BJ (cell line): ENCODE results near the gene PLA2G6. TPM values are rescaled to one million over a fixed set of nuclear protein-coding genes. Genes with fewer than 3 reads are reported as not detected.

Experiments
- CTCF ChIA-PET: fragments of 350-600 bp; formaldehyde crosslinking; extraction: SDS; loops from one replicate; lab custom pipeline; 2021; ENCODE audit warnings: antibody characterized with exemption, inconsistent platforms; lab: Yijun Ruan, JAX
- POLR2A ChIA-PET: fragments of 300-600 bp; sonication (Branson Sonifier 250); formaldehyde crosslinking; extraction: SDS; loops from one replicate; lab custom pipeline; 2021; ENCODE audit warnings: antibody characterized with exemption; lab: Charles Lee
- DNase-seq: peaks from one replicate; pipeline ENCODE4 v3.0.0-alpha.2; 2011; ENCODE audit warnings: low read depth
- H3K27me3 ChIP-seq: 2 replicates; pipeline ENCODE4 v1.6.0; 2011; ENCODE audit warnings: low read length; ENCODE audit not compliant: control insufficient read depth, insufficient read depth
- H3K36me3 ChIP-seq: 2 replicates; pipeline ENCODE4 v1.5.1; 2011; ENCODE audit warnings: low read length; ENCODE audit not compliant: control insufficient read depth, insufficient read depth
- H3K4me3 ChIP-seq: 2 replicates; pipeline ENCODE4 v1.5.1; 2011; ENCODE audit warnings: low read depth, mild to moderate bottlenecking, control low read depth, low read length
- CTCF ChIP-seq: IDR thresholded peaks from 2 replicates; pipeline ENCODE4 v1.5.1; 2011; ENCODE audit warnings: low read depth, mild to moderate bottlenecking, control low read depth, inconsistent platforms, low read length, moderate library complexity; ENCODE audit not compliant: insufficient read depth
- polyA plus RNA-seq: library from polyadenylated mRNA; depleted of rRNA; stranded (reverse); fragments of >200 nt; gene quantifications from 2 replicates; pipeline ENCODE4 v1.2.3, GENCODE V29; 2011

The PLA2G6 gene
- polyA plus RNA-seq, 1 experiment: 14.9 TPM

DNA sequence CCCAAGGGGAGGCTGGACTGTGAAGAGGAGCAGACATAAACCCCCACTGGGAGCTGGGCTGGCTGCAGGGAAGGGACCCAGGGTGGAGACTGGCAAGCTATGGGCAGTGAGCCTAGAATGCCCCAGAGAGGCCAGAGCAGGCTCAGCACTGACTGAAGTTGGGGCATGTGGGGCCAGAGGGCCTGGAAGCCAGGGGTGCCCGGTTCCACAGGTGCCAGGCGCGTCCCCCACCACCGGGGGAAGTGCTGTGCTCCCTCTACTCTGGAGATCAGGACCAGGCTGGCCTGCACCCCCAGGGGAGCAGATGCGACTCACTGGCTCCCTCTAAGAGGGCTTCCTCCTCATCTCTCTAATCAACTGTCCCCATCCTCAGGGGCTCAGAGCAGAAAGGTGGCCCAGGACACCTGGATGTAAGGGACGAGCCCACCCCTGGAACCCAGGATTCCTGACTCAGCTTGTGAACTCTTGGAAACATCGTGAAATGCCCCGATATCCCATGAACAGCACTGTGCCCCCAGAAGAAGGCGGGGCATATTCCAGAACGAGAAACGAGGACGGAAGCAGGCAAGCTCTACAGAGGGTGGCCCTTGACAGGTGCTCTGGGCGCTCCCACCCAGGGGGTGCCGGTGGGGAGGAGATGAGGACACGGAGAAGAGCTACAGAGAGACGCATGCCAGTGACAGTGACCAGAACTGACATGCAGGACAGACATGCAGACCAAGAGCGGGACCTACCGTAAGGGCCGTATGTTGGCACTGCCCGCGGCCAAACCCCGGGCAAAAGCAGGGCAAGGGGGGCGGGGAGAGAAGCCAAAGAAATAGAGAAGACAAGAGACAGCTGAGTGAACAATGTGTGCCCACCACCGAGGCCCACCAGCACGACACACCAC is 40.5 kb upstream of the PLA2G6 start:
- CTCF ChIA-PET: interaction anchor here (0.6 kb wide), 1 partner anchor 124 kb away, joined by 3 read pairs; no protein-coding TSS in a partner anchor
- Histone ChIP-seq H3K27me3 (no peaks in the 10 kb centered on the region), H3K36me3 (peaks cover 38% of the 10 kb centered on the region), H3K4me3 (no peak overlapping the region)
- DNase-seq: no peak
- POLR2A ChIA-PET: no interaction called here
- TF ChIP-seq CTCF: no peak

DNA sequence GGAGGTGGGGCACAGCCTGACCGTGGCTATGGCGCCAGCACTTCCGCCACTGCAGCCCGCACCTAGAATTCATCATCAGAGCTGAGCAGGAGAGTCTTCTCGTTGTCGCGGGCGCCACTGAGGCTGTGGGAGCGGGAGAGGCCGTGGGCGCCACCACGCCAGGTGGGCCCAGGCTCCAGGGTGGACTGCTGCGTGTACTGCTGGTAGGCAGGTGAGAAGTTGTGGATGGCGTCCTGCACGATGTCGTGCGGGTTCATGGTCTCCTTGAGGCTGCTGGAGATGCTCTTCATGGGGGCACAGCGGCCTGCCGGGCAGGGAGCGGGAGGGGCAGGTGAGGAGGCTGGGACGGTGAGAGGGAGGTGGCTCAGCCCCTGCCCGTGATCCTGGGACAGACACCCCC is 39.8 kb upstream of the PLA2G6 start:
- no peak for DNase-seq
- peaks cover 32% of the 10 kb centered on the region for H3K36me3 ChIP-seq
- ChIA-PET POLR2A (no interaction called here), CTCF (no interaction called here)
- no peaks in the 10 kb centered on the region for H3K27me3 ChIP-seq
- H3K4me3 ChIP-seq: no peak overlapping the region
- TF ChIP-seq CTCF: no peak

GRCh38 chr22:38220653-38221386 is 39.2 kb upstream of the PLA2G6 start:
- H3K27me3 ChIP-seq: no peaks in the 10 kb centered on the region
- TF ChIP-seq CTCF: no peak
- H3K36me3 ChIP-seq: peaks cover 30% of the 10 kb centered on the region
- H3K4me3 ChIP-seq: no peak overlapping the region
- ChIA-PET CTCF (no interaction called here), POLR2A (no interaction called here)
- no peak for DNase-seq

- no peaks in the 10 kb centered on the region for H3K27me3 ChIP-seq
- peaks cover 29% of the 10 kb centered on the region for H3K36me3 ChIP-seq
- no peak overlapping the region for H3K4me3 ChIP-seq
- no peak for DNase-seq
- ChIA-PET CTCF (interaction anchor here (0.7 to 1.3 kb wide), 2 partner anchors 8 to 113 kb away, joined by 3 to 5 read pairs; no protein-coding TSS in a partner anchor), POLR2A (interaction anchor here (1.1 kb wide), 1 partner anchor 9 kb away, joined by 3 read pairs; no protein-coding TSS in a partner anchor)
- no peak for TF ChIP-seq CTCF
Observed at GRCh38 chr22:38220163-38220562, 38.5 kb upstream of the PLA2G6 start.

GRCh38 chr22:38219632-38220031 is 38.0 kb upstream of the PLA2G6 start:
- H3K27me3 ChIP-seq: no peaks in the 10 kb centered on the region
- TF ChIP-seq CTCF: no peak
- ChIA-PET POLR2A (interaction anchor here (1.1 kb wide), 1 partner anchor 9 kb away, joined by 3 read pairs; no protein-coding TSS in a partner anchor), CTCF (interaction anchor here (0.7 to 1.4 kb wide), 3 partner anchors 9 to 113 kb away, joined by 3 to 5 read pairs (median 3); no protein-coding TSS in a partner anchor)
- DNase-seq: no peak
- peaks cover 27% of the 10 kb centered on the region for H3K36me3 ChIP-seq
- H3K4me3 ChIP-seq: no peak overlapping the region
